ENCODE measurements around the gene MTR. TPM values are rescaled to one million over a fixed set of nuclear protein-coding genes. Genes with fewer than 3 reads are reported as not detected.

Gene MTR
- total RNA-seq, 1 experiment from 2014 or later = 35.5 TPM

GRCh38 chr1:236766506-236766905 lies 28.6 kb upstream of the MTR start:
- no peak for TF ChIP-seq CTCF (conservative IDR thresholded peaks at IDR 0.05)
- Histone ChIP-seq H3K23ac (ENCODE audit: insufficient read length, low read depth, low read length) (no peak overlapping the region), H3K4me2 (ENCODE audit: insufficient read depth, insufficient read length, low read length) (no peak overlapping the region)

More at GRCh38 chr1:236766506-236766905, 28.6 kb upstream of the MTR start:
- Histone ChIP-seq H2BK12ac (ENCODE audit: insufficient read length, low read depth, low read length) (no peak overlapping the region), H3K79me2 (ENCODE audit: insufficient read depth, low read length) (no peaks in the 10 kb centered on the region), H2BK120ac (ENCODE audit: low read depth, low read length, poor library complexity, severe bottlenecking) (no peak overlapping the region), H3K23me2 (ENCODE audit: insufficient read length, low read depth, low read length, poor library complexity, severe bottlenecking) (no peaks in the 10 kb centered on the region), H2AK5ac (ENCODE audit: insufficient read length, low read length) (no peak overlapping the region), H2AFZ (ENCODE audit: low read length) (no peak overlapping the region), H2BK5ac (ENCODE audit: insufficient read length, low read length) (no peak overlapping the region), H3K56ac (ENCODE audit: insufficient read length, low read depth, low read length) (no peak overlapping the region), H2BK15ac (ENCODE audit: low read depth, low read length) (no peak overlapping the region), H4K5ac (ENCODE audit: insufficient read length, low read depth, low read length) (no peak overlapping the region), H3K9ac (ENCODE audit: extremely low read depth, insufficient read length, low read length) (no peak overlapping the region), H4K91ac (ENCODE audit: insufficient read length, low read depth, low read length) (no peak overlapping the region), H4K20me1 (ENCODE audit: control insufficient read depth, insufficient read depth, insufficient read length) (no peaks in the 10 kb centered on the region), H3K4ac (ENCODE audit: low read depth, low read length) (no peak overlapping the region), H4K8ac (replicated peaks; ENCODE audit: insufficient read length, low read depth, low read length) (no peak overlapping the region), H2BK20ac (ENCODE audit: low read depth, low read length, poor library complexity, severe bottlenecking) (no peak overlapping the region), H3K79me1 (ENCODE audit: insufficient read depth, low read depth, low read length, poor library complexity, severe bottlenecking) (no peaks in the 10 kb centered on the region), H3K18ac (ENCODE audit: insufficient read length, low read depth, low read length) (no peak overlapping the region), H3K27ac (ENCODE audit: insufficient read length, low read depth, low read length) (no peak overlapping the region), H3K4me1 (ENCODE audit: insufficient read depth, low read length) (no peaks in the 10 kb centered on the region), H3K9me3 (ENCODE audit: control insufficient read depth, low read depth, low read length) (no peaks in the 10 kb centered on the region), H3T11ph (ENCODE audit: low read length) (no peak overlapping the region), H3K27me3 (ENCODE audit: insufficient read depth, low read length) (no peaks in the 10 kb centered on the region), H3K14ac (ENCODE audit: insufficient read depth, low read length) (no peak overlapping the region)
- peaks cover 2% of the 10 kb centered on the region; the same call in 1 of the 2 replicates for H3K27me3 Mint-ChIP-seq (ENCODE audit: low read depth)
- H3K36me3 Mint-ChIP-seq (ENCODE audit: insufficient read depth in 1 of 3, low read depth in 3 of 3) = no peaks in the 10 kb centered on the region; a peak in 1 of 7 replicates
- no peak for DNase-seq
- WGBS (ENCODE audit: extremely low coverage, insufficient read length, low lambda C conversion rate) = no CpG with 5 or more reads among the region's 3 CpGs
- H3K4me3 Mint-ChIP-seq = no peak overlapping the region
- H3K27ac Mint-ChIP-seq = no peak overlapping the region
- H3K4me1 Mint-ChIP-seq = no peaks in the 10 kb centered on the region
- H3K9me3 Mint-ChIP-seq = no peaks in the 10 kb centered on the region
